Measurements from ENCODE around the gene TBCK.

Gene TBCK

DNA sequence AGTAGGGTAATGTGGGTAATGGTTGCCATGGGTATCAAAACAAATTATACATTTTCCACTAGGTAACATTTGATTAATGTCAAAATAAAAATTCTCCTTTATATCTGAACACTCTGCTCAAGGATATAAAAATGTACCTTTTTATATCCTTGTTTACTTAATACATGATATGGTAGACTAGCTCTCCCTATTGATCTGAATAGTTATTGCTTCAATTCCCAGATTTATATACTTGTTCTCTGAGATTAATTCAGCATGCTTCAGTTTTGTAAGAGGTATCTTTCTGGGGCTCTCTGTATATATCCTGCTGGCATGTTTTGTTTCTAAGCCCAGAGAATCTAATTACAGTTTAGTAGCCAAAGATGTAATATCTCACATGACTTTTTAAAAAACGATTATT is 251.0 kb downstream of the TBCK start:
- no peak overlapping the region for H3K27ac ChIP-seq (ENCODE audit: insufficient read depth, low read length, poor library complexity, severe bottlenecking)
- no peaks in the 10 kb centered on the region for H3K27me3 ChIP-seq (replicated peaks; ENCODE audit: control insufficient read depth, insufficient read depth, low read length, poor library complexity, severe bottlenecking)
- no peaks in the 10 kb centered on the region for H3K9me3 ChIP-seq (ENCODE audit: control insufficient read depth, low read length)
- no peaks in the 10 kb centered on the region for H3K4me1 ChIP-seq (ENCODE audit: control insufficient read depth, insufficient read depth, low read length, poor library complexity, severe bottlenecking)
- no peak for DNase-seq
- no peak overlapping the region for H3K4me3 ChIP-seq (ENCODE audit: insufficient read depth, low read depth, low read length, poor library complexity, severe bottlenecking)
- H3K36me3 ChIP-seq (ENCODE audit: control insufficient read depth, insufficient read depth, low read length), result no peaks in the 10 kb centered on the region

DNA sequence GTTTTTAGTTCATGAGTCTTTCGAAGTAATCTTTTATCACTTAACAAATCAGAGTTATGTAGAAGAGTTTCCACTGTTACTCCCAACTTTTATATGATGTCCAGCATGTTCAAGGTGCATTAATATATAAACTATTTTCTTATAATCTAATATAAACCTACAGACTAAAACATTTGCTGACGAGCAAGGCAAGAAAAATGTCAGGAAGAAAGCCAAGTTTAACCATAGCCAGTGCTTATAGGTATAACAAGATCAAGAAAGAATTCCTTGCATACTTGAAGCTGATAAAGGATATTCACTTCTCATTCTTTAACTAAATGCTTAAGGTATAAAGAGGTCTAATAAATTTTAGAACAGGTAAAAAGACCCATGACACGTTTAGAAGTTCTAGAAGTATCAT is 253.0 kb downstream of the TBCK start:
- no peaks in the 10 kb centered on the region for H3K4me1 ChIP-seq (ENCODE audit: control insufficient read depth, insufficient read depth, low read length, poor library complexity, severe bottlenecking)
- no peak overlapping the region for H3K4me3 ChIP-seq (ENCODE audit: insufficient read depth, low read depth, low read length, poor library complexity, severe bottlenecking)
- no peak for DNase-seq
- no peaks in the 10 kb centered on the region for H3K27me3 ChIP-seq (replicated peaks; ENCODE audit: control insufficient read depth, insufficient read depth, low read length, poor library complexity, severe bottlenecking)
- H3K27ac ChIP-seq (ENCODE audit: insufficient read depth, low read length, poor library complexity, severe bottlenecking), result no peak overlapping the region
- H3K36me3 ChIP-seq (ENCODE audit: control insufficient read depth, insufficient read depth, low read length), result no peaks in the 10 kb centered on the region
- H3K9me3 ChIP-seq (ENCODE audit: control insufficient read depth, low read length), result no peaks in the 10 kb centered on the region

DNA sequence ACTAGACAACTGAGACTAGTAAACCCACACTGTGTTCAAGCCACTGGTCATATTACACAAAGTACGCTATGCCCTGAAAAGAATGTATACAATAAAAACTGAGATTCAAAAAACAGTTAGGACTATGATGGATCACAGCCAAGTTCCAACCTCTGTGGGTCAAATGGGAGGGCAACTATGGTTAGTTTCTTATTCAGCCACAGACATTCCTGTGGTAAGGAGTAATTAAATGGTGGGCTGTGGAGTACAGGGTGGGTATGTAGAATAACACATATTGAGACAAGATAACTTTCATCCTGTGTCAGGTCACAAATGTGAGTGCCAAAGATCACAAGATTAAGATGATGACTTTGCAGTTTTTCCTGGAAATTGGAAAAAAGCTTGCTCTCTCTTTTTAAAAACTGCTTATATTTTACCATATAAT is 253.5 kb downstream of the TBCK start:
- Histone ChIP-seq H3K9me3 (ENCODE audit: control insufficient read depth, low read length) (no peaks in the 10 kb centered on the region), H3K36me3 (ENCODE audit: control insufficient read depth, insufficient read depth, low read length) (no peaks in the 10 kb centered on the region), H3K4me1 (ENCODE audit: control insufficient read depth, insufficient read depth, low read length, poor library complexity, severe bottlenecking) (no peaks in the 10 kb centered on the region), H3K27ac (ENCODE audit: insufficient read depth, low read length, poor library complexity, severe bottlenecking) (no peak overlapping the region), H3K27me3 (replicated peaks; ENCODE audit: control insufficient read depth, insufficient read depth, low read length, poor library complexity, severe bottlenecking) (no peaks in the 10 kb centered on the region), H3K4me3 (ENCODE audit: insufficient read depth, low read depth, low read length, poor library complexity, severe bottlenecking) (no peak overlapping the region)
- DNase-seq, result no peak

DNA sequence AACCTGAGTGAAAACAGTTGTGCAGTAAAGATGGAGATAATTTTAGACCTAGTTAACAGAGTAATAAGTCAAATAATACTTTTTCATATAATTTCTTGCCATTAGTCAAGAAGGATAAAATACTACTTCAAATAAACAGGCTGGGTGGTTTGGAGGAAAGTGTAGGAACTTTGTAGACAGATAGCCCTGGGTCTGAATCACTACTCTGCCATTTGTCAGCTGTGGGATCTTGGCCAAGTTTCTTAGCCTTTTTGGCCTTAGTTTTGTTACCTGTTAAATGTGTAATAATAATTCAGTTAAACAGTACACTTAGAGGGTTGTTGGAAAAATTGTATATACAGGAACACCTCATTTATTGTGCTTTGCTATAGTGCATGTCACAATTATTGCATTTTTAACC is 257.1 kb downstream of the TBCK start:
- DNase-seq, result no peak
- H3K9me3 ChIP-seq (ENCODE audit: control insufficient read depth, low read length), result no peaks in the 10 kb centered on the region
- no peak overlapping the region for H3K4me3 ChIP-seq (ENCODE audit: insufficient read depth, low read depth, low read length, poor library complexity, severe bottlenecking)
- no peaks in the 10 kb centered on the region for H3K36me3 ChIP-seq (ENCODE audit: control insufficient read depth, insufficient read depth, low read length)
- no peaks in the 10 kb centered on the region for H3K4me1 ChIP-seq (ENCODE audit: control insufficient read depth, insufficient read depth, low read length, poor library complexity, severe bottlenecking)
- no peaks in the 10 kb centered on the region for H3K27me3 ChIP-seq (replicated peaks; ENCODE audit: control insufficient read depth, insufficient read depth, low read length, poor library complexity, severe bottlenecking)
- H3K27ac ChIP-seq (ENCODE audit: insufficient read depth, low read length, poor library complexity, severe bottlenecking), result no peak overlapping the region

GRCh38 chr4:106056914-106057313 is 259.1 kb downstream of the TBCK start:
- Histone ChIP-seq H3K4me1 (ENCODE audit: control insufficient read depth, insufficient read depth, low read length, poor library complexity, severe bottlenecking) (no peaks in the 10 kb centered on the region), H3K27ac (ENCODE audit: insufficient read depth, low read length, poor library complexity, severe bottlenecking) (no peak overlapping the region), H3K36me3 (ENCODE audit: control insufficient read depth, insufficient read depth, low read length) (no peaks in the 10 kb centered on the region), H3K9me3 (ENCODE audit: control insufficient read depth, low read length) (no peaks in the 10 kb centered on the region), H3K27me3 (replicated peaks; ENCODE audit: control insufficient read depth, insufficient read depth, low read length, poor library complexity, severe bottlenecking) (no peaks in the 10 kb centered on the region), H3K4me3 (ENCODE audit: insufficient read depth, low read depth, low read length, poor library complexity, severe bottlenecking) (no peak overlapping the region)
- no peak for DNase-seq

GRCh38 chr4:106051514-106051913 is 264.5 kb downstream of the TBCK start:
- Histone ChIP-seq H3K27ac (ENCODE audit: insufficient read depth, low read length, poor library complexity, severe bottlenecking) (no peak overlapping the region), H3K36me3 (ENCODE audit: control insufficient read depth, insufficient read depth, low read length) (no peaks in the 10 kb centered on the region), H3K4me3 (ENCODE audit: insufficient read depth, low read depth, low read length, poor library complexity, severe bottlenecking) (no peak overlapping the region), H3K4me1 (ENCODE audit: control insufficient read depth, insufficient read depth, low read length, poor library complexity, severe bottlenecking) (no peaks in the 10 kb centered on the region), H3K27me3 (replicated peaks; ENCODE audit: control insufficient read depth, insufficient read depth, low read length, poor library complexity, severe bottlenecking) (no peaks in the 10 kb centered on the region), H3K9me3 (ENCODE audit: control insufficient read depth, low read length) (no peaks in the 10 kb centered on the region)
- no peak for DNase-seq

- Histone ChIP-seq H3K27me3 (replicated peaks; ENCODE audit: control insufficient read depth, insufficient read depth, low read length, poor library complexity, severe bottlenecking) (no peaks in the 10 kb centered on the region), H3K4me3 (ENCODE audit: insufficient read depth, low read depth, low read length, poor library complexity, severe bottlenecking) (no peak overlapping the region), H3K4me1 (ENCODE audit: control insufficient read depth, insufficient read depth, low read length, poor library complexity, severe bottlenecking) (no peaks in the 10 kb centered on the region), H3K36me3 (ENCODE audit: control insufficient read depth, insufficient read depth, low read length) (no peaks in the 10 kb centered on the region), H3K9me3 (ENCODE audit: control insufficient read depth, low read length) (no peaks in the 10 kb centered on the region), H3K27ac (ENCODE audit: insufficient read depth, low read length, poor library complexity, severe bottlenecking) (no peak overlapping the region)
- DNase-seq, result no peak
Observed at GRCh38 chr4:106049490-106049889, 266.5 kb downstream of the TBCK start.

- DNase-seq, result no peak
- Histone ChIP-seq H3K4me1 (ENCODE audit: control insufficient read depth, insufficient read depth, low read length, poor library complexity, severe bottlenecking) (no peaks in the 10 kb centered on the region), H3K27me3 (replicated peaks; ENCODE audit: control insufficient read depth, insufficient read depth, low read length, poor library complexity, severe bottlenecking) (no peaks in the 10 kb centered on the region), H3K36me3 (ENCODE audit: control insufficient read depth, insufficient read depth, low read length) (no peaks in the 10 kb centered on the region), H3K27ac (ENCODE audit: insufficient read depth, low read length, poor library complexity, severe bottlenecking) (no peak overlapping the region), H3K9me3 (ENCODE audit: control insufficient read depth, low read length) (no peaks in the 10 kb centered on the region), H3K4me3 (ENCODE audit: insufficient read depth, low read depth, low read length, poor library complexity, severe bottlenecking) (no peak overlapping the region)
Observed at GRCh38 chr4:106048250-106048971, 267.6 kb downstream of the TBCK start.

DNA sequence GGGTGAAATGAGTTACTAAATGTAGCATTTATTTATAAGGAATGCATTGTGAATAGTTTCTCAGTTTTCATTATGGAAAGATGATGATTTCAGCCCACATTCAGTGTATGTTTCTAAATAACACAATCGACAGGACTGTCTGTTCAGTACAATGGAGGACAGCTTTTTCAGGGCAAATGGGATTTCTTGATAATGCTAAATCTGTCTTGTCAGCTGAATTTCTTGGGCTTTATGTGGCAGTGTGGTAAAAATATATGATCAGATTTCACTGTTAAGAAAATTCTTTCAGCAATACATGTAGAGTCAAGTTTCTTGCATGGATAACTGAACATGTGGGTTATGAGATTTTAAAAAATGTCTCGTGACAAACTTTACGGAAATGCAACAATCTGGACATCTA is 269.9 kb downstream of the TBCK start:
- Histone ChIP-seq H3K4me1 (ENCODE audit: control insufficient read depth, insufficient read depth, low read length, poor library complexity, severe bottlenecking) (no peaks in the 10 kb centered on the region), H3K27ac (ENCODE audit: insufficient read depth, low read length, poor library complexity, severe bottlenecking) (no peak overlapping the region), H3K27me3 (replicated peaks; ENCODE audit: control insufficient read depth, insufficient read depth, low read length, poor library complexity, severe bottlenecking) (no peaks in the 10 kb centered on the region), H3K4me3 (ENCODE audit: insufficient read depth, low read depth, low read length, poor library complexity, severe bottlenecking) (no peak overlapping the region), H3K9me3 (ENCODE audit: control insufficient read depth, low read length) (no peaks in the 10 kb centered on the region), H3K36me3 (ENCODE audit: control insufficient read depth, insufficient read depth, low read length) (no peaks in the 10 kb centered on the region)
- DNase-seq, result no peak

DNA sequence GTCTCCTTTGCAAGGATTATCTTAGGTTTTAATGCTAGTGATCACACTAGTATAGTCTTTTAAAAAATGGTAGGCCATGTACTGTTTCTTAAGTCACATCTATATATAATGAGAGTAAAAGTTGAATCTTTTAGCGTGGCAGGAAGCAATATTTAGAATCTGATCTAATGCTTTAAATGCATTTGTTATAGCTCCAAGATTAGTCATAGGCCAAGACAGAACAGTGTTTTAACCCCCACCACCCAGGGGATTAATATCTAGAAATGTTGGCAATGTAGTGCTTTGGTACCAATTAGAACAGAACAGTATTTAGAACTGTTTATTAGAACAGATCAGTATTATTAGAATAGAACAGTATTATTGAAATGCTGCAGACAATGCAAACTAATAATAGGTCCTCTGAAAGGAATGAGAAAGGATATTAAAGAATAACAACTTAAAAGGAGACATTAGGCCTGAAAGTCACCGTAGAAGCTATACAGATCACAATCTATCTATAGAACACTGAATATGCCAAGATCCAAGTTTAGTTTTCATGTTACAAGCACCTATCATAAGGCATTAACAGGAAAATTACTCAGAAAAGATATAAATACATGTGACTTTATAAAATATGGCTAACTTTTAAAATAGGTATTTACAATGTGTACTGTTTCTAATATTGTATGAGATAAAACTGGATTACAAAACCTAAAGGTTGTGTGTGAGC is 274.6 kb downstream of the TBCK start:
- H3K4me1 ChIP-seq (ENCODE audit: control insufficient read depth, insufficient read depth, low read length, poor library complexity, severe bottlenecking), result no peaks in the 10 kb centered on the region
- no peak for DNase-seq
- H3K27me3 ChIP-seq (replicated peaks; ENCODE audit: control insufficient read depth, insufficient read depth, low read length, poor library complexity, severe bottlenecking), result no peaks in the 10 kb centered on the region
- H3K4me3 ChIP-seq (ENCODE audit: insufficient read depth, low read depth, low read length, poor library complexity, severe bottlenecking), result no peak overlapping the region
- no peaks in the 10 kb centered on the region for H3K9me3 ChIP-seq (ENCODE audit: control insufficient read depth, low read length)
- H3K36me3 ChIP-seq (ENCODE audit: control insufficient read depth, insufficient read depth, low read length), result no peaks in the 10 kb centered on the region
- H3K27ac ChIP-seq (ENCODE audit: insufficient read depth, low read length, poor library complexity, severe bottlenecking), result no peak overlapping the region

All from effector memory CD4-positive, alpha-beta T cell (primary cell).